HK-2 (cell line): ENCODE measurements around the gene PECR.
A peak's percentile ranks its signal among the peaks of the same experiment; 100 is the strongest.

Source experiments
- DNase-seq: peaks from one replicate; pipeline ENCODE4 v3.0.0-alpha.2; 2018; ENCODE audit not compliant: unreplicated experiment

The PECR gene

DNA sequence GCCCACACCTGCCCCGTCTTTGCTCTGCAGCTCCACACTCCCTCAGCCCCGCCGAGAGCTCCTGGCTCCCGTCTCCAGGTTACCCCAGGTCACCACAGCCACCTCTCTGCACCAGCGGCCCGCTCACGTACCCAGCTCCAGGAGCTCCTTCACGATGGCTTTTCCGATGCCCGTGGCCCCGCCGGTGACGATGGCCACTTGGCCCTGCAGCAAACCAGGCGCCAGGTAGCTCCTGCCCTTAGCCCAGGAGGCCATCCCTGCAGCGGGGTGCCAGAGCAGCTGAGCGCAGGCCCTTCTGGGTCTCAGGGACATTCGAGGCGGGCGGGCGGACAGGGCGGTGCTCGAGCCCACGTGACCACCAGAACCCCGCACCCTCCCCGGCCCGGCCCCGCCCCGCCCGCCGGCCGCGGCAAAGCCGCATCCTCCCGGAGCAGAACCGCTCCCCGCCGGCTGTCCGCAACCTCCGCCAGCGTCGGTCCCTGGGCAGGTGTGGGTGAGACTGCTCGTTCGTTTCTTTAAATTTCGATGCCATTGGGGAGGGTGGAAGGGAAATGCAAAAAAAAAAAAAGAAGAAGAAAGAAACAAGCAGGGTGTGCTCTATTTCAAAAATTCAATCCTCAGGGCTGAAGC is at the start of gene PECR, which contains the start of gene TMEM169:
TSS of gene PECR (minus strand) at position 323 of the 630 bp plus-strand sequence. CDS start at position 255, 68 bp downstream.
TSS of gene TMEM169 (plus strand) at position 433 of the 630 bp plus-strand sequence. CDS start 14,045 bp downstream, outside the sequence.
- DNase-seq: peak; percentile 85

DNA sequence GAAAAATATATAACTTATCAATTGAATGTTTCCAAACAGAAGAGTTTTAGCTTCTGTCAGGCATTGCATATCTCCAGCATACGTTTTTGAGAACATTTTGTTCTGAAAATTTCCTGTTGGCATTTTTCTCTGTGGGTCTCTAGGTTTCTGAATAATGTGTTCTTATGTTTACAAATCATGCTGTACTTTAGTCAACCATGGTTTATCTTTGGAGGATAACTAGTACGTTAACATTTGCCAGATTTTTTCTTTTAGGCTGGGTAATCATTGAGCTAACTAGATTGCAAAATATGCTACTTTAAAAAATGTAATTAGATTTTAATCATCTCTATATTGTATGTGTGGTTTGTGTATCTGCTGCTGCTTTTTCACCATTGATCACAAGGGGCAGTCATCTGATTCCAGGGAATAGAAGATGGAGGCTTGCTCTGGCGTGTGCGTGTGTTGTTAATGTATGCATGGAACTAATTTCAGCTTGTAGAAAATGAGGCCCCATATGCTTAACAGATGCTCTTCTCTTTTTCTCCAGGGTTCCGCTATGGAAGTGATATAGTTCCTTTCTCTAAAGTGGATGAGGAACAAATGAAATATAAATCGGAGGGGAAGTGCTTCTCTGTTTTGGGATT is 48.9 kb upstream of the PECR start:
- no peak for DNase-seq

DNA sequence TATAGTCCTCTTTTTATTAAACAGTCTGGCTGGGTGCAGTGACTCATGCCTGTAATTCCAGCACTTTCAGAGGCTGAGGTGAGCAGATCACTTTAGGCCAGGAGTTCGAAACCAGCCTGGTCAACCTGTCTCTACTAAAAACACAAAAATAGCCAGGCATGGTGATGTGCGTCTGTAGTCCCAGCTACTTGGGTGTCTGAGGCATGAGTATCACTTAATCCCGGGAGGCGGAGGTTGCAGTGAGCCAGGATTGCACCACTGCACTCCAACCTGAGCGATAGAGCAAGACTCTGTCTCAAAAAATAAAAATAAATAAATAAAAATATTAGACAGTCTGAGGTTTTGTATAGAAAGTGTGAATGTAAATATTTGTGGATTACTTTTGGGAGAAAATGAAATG is 45.3 kb upstream of the PECR start:
- no peak for DNase-seq

- DNase-seq: no peak
Measured at GRCh38 chr2:216121255-216121654, 39.6 kb upstream of the PECR start.

DNA sequence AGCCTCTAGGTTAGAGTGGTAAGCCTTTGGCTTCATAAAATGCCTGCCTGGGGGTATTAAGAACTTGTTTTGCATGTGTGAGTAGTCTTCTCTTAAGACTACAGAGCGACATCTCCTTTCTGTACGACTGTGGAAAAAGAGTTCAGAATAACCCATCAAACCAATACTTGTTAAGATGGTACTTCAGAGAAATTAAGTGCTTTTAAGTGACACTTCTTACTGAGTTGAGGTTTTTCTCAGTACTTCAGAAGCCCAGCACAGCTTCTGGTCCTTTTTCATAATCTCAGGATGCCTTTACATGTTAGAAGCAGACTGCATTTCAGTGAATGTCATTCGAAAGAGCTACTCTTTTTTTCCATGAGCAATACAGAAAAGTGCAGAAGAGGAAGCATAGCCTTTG is 38.4 kb upstream of the PECR start:
- DNase-seq: no peak

GRCh38 chr2:216119146-216119545 is 37.5 kb upstream of the PECR start:
- DNase-seq: no peak

GRCh38 chr2:216118474-216118873 is 36.9 kb upstream of the PECR start:
- DNase-seq: no peak

DNA sequence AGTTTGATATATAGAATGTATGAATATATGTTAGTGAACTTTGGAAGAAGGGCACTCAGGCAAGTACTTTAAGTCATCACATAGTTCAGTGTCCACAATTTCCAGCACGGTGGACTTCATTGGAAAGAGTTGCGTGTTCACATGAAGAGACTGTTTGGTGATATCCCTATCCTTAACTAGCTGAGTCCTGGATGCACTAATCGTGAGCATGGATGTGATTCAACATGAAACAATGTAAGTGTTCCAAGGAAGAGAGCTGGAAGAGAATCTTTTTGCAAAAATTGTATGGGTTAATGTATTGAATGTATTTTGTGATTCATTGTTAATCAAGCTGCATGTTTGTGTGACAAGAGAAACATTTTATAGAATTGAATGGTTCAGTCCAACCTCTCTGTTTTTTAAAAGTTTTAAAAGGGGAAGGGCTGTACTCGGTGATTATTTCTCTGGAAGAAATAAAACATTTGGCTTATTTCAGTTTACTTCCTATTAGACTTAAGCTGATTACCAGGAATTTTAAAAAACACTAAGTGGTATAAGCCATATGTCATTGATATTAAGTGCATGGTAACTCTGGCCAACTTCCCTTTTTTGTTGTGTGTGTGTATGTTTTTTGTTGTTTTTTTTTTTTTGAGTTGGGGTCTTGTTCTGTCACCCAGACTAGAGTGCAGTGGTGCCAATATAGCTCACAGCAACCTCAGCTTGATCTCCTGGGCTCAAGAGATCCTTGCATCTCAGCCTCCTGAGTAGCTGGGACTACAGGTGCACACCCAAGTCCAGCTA is 36.1 kb upstream of the PECR start:
- no peak for DNase-seq

- DNase-seq: no peak
Measured at GRCh38 chr2:216116418-216116817, 34.8 kb upstream of the PECR start.

DNA sequence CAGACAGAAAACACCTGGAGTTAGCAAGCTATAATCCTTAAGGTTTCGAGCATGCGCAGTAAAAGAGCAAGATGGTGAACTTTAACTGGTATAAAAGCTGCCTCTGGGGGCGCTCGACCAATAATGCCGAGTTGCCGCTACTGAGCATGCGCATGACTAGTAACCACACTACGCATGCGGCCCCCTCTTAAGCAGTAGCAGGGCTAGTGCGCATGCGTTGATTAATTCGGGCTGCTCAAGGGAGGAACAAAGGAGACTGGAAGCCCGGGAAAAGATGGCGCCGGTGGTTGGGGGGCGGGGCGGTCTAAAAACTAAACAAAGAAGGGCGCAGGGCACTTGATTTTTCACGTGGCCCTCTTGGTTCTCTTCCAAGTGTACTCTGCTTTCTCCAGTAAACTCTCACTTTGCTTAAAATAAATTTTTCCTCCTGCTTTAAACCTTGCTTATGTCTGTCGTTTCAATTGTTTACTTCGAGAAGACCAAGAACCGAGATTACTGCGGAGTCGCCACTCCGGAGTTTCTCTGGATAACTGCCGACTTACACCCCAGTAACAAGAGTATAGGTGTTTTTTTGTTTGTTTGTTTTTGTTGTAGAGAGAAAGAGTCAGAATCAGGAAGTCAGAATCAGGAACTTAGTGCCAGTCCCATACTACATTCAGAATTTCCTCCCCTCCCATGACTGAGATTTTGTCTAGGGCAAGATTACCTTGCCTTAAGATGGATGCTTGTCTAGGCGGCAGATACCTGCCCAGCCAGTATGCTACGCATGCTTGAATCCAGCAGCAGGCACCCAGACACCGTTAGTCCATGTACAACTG is 33.3 kb upstream of the PECR start:
- DNase-seq: peak; percentile 97

DNA sequence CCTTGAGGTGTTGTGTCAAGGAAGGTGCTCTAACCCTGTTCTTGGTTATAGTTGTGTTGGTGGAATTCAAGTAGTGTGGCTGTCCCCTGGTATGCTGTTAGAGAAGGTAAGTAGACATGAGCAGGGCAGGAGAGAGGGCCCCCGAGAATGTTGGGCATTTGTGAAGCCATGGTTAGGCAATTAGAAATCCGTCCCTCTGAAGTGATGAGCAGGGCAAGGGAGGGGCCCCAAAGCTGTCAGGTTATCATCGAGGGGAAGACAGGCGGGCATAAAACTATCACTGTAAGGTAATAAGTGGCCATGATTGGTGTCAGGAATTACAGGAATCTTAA is 32.7 kb upstream of the PECR start:
- DNase-seq: no peak

- no peak for DNase-seq
Measured at GRCh38 chr2:216113572-216113971, 32.0 kb upstream of the PECR start.

- DNase-seq: no peak
Measured at GRCh38 chr2:216112926-216113325, 31.3 kb upstream of the PECR start.

DNA sequence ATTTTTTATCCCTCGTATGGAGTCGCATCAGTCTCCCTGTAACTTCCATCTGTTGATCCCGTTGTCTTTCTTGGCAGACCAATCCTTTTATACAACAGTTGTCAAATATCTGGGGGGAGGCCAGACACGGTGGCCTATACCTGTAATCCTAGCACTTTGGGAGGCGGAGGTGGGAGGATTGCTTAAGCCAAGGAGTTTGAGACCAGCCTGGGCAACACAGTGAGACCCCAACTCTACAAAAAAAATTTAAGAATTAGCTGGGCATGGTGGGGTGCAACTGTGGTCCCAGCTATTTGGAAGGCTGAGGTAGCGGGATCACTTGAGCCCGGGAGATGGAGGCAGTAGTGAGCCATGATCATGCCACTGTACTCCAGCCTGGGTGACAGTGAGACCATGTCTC is 29.5 kb upstream of the PECR start:
- DNase-seq: no peak

DNA sequence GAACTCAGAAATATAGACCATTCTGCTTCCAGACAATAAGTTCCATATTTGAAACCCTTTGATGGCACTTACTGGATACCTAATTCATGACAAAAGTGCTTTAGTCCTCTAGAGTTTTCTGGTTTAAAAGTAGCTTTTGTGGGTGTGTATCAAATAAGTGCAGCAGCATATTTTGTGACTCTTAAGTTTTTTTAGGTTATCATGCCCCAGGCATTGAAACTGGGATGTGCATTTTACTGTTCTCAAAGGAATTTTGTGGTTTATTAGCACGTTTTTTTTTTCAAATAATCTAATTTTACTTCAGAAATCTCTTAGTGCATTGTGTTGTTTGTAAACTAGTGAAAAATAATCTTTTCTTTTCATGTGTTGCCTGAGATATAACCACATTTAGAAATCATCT is 29.0 kb upstream of the PECR start:
- DNase-seq: no peak

- DNase-seq: no peak
Measured at GRCh38 chr2:216109962-216110614, 28.5 kb upstream of the PECR start.

DNA sequence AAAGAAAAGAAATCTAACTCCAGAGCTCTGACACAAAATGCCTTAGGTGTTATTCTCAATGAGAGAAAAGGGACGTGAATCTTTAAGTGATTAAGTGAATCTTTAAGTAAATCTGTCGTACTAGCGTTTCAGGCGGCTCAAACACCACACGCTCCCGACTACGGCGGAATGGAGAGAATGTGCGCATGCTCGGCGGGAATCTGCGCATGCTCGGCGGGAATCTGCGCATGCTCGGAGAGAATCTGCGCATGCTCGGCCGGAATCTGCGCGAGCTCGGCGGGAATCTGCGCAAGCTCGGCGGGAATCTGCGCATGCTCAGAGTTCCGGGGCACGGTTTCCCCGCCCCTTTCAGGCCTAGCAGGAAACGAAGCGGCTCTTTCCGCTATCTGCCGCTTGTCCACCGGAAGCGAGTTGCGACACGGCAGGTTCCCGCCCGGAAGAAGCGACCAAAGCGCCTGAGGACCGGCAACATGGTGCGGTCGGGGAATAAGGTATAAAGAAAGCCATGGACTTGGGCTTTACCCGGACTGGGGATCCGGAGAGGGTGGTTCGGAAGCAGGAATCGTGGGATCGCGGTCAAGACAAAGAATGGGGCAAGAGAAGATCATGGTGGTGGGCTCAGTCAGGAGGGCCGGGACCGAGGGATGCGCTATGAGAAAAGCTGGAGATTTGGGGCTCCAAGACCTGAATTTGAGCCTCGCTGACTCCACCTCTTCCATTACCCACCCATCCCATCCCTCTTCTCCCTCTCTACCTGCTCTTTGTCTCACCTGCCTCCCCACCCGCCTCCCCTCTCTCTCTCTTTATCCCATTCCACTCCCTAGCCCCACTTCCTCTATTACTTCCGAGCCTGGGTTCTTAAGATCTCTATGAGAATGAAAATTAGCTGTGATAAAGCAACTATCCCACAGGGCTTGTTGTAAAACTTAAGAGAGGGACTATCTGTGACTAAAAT is 27.6 kb upstream of the PECR start, which contains the start of gene XRCC5:
TSS of gene XRCC5 (plus strand) at position 382 of the 955 bp plus-strand sequence. CDS start at position 471, 89 bp downstream.
- peak; percentile 99 for DNase-seq

- no peak for DNase-seq
Measured at GRCh38 chr2:216108310-216108966, 26.8 kb upstream of the PECR start.

- no peak for DNase-seq
Measured at GRCh38 chr2:216107760-216108159, 26.2 kb upstream of the PECR start.

- no peak for DNase-seq
Measured at GRCh38 chr2:216107320-216107719, 25.7 kb upstream of the PECR start.
